ENCODE results near the gene SPTBN4.
"Not testable (repeated sequence)": the region's sequence is repeated elsewhere in the genome, so short reads cannot be mapped to it uniquely, and the experiment has no call there.

Gene SPTBN4

DNA sequence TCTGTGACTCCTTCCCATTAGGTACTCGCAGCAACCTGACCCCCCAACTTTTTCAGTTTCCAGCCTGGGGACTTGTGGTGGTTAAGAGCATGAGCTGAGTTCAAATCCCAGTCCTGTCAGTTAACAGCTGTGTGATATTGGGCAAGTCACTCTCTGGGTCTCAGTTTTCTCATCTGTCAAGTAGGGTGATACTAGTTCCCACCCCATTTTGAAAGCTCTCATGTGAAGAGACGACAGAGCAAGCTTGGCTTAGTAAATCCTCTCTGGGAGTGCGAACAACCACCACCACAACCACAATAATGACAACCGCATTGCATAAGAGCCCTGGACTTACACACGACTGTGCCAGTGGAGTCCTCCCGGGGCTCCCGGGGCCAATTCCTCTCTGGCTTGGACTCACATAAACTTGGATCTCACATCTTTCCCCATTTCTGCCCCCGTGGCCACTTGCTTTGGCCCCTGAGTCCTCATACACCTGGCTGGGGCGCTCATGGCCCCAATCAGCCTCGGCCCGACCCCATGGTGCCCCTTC lies 1.7 kb upstream of the SPTBN4 start:
- no peak for DNase-seq (ENCODE audit: low spot score)

DNA sequence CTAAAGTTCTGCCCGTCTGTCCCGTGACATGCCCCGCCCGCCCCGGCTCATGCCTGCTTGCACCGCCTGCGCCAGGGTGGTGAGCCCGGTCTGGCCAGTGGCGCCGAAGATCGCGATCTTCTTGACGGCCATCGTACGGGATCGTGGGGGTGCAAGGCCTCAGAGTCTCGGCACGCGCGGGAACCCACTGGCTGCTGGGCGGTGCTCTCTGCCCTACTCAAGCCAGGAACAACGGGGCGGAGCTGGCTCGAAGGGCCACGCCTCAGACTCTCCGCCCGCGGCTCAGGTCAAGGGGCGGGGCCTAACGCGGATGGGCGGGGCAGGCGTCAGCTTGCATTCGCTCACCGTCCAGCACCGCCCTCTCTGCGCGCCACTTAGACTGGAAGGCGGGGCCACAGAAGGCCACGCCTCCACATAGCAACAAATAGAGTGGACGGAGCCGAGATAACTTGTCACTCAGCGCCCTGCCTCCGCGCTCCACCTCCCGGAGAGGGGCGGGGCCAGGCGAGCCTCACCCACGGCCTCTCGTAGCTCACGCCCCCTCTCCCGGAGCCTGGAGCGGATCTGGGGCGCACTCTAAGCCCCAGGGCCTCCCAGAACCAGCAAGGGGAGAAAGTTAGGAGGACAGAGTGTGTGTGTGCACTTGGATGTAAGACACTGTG lies 1.1 kb upstream of the SPTBN4 start, which contains the start of gene BLVRB:
Gene BLVRB (minus strand): TSS at position 189 of the 662 bp plus-strand sequence. CDS start 57 bp downstream, at position 132.
- peak; percentile 97 for DNase-seq (ENCODE audit: low spot score)

DNA sequence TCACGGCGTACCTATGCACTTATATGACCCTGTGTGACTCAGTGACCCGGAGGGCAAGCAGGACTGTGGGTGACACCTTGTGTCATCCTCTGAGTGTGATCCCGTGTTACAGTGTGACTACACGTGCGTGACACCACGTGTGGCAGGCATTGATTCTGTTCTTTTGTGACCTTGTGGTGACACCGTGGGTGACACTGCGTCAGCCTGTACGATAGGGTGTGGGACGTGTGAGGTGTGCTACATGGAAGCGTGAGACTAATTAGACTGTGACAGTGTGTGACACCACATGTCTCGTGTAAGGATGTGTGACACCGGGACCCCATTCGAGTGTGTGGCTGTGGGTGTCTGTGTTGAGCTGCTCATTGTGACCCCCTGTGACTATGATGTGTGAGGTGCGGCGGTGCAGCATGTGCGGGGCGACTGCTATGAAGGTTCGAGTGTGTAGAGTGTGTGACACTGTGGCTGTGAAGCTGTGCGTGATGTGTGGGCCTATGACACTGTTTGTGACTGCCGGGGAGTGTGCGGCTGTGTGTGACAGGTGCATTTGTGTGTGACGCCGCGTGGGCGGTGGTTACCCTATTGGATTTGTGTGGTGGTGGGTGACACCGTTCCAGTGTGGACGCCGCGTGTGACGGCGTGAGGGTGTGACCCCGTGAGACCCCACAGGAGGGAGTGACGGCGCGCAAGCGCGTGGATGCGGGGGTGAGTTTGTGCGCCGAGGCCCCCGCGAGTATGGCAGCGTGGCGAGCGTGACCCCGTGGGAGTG lies 399 bp upstream of the SPTBN4 start:
- DNase-seq (ENCODE audit: low spot score), result peak; percentile 27

DNA sequence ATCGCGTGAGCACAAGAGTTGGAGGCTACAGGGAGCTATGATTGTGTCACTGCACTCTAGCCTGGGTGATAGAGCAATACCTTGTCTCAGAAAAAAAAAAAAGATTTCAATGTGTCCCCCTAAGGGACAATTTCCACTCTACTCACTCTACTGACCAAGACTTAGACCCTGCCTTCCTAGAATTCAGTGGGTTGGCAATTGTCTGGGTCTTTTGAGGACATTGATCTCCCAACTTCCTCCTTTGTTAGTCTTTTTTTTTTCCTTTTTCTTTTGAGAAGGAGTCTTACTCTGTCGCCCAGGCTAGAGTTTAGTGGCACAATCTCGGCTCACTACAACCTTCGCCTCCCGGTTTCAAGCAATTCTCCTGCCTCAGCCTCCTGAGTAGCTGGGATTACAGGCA lies 2.2 kb downstream of the SPTBN4 start:
- DNase-seq (ENCODE audit: low spot score), result no peak

DNA sequence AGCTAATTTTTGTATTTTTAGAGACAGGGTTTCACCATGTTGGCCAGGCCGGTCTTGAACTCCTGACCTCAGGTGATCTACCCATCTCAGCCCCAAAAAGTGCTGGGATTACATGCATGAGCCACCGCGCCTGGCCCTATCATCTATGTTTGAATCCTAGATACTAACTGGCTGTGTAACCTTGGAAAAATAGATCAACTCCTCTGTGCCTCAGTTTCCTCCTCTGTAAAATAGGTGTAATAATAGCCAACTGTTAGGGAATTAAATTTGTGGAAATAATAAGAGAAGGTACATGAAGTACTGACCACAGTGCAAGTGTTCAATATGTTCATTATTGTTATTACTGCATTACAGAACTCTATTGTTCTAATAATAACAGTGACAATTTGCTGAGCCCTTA lies 4.3 kb downstream of the SPTBN4 start:
- no peak for DNase-seq (ENCODE audit: low spot score)

DNA sequence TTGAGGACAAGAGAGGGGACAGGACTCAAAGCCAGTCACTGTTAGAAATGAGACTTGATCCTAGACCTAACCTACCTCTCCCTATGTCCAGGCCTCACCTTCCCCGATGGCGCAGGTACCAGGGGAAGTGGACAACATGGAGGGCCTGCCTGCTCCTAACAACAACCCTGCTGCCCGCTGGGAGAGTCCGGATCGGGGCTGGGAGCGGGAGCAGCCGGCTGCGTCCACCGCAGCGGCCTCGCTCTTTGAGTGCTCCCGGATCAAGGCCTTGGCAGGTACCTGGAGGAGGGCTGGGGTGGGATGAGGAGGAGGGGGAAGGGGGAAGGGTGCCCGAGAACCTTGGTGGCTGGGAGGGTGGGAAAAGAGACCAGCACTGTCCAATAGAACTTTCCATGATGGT lies 5.7 kb downstream of the SPTBN4 start:
- DNase-seq (ENCODE audit: low spot score), result no peak

DNA sequence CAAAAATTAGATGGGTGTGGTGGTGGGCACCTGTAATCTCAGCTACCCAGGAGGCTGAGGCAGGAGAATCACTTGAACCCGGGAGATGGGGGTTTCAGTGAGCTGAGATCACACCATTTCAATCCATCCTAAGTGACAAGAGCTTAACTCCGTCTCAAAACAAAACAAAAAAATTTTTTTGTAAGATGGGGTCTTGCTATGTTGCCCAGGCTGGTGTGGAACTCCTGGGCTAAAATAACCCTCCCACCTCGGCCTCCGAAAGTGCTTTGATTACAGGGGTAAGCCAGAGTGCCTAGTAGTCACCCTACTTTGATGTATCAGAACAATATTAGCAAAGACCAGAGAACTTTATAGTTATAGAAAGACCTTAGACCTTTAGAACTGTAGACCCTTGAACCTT lies 7.9 kb downstream of the SPTBN4 start:
- no peak for DNase-seq (ENCODE audit: low spot score)

DNA sequence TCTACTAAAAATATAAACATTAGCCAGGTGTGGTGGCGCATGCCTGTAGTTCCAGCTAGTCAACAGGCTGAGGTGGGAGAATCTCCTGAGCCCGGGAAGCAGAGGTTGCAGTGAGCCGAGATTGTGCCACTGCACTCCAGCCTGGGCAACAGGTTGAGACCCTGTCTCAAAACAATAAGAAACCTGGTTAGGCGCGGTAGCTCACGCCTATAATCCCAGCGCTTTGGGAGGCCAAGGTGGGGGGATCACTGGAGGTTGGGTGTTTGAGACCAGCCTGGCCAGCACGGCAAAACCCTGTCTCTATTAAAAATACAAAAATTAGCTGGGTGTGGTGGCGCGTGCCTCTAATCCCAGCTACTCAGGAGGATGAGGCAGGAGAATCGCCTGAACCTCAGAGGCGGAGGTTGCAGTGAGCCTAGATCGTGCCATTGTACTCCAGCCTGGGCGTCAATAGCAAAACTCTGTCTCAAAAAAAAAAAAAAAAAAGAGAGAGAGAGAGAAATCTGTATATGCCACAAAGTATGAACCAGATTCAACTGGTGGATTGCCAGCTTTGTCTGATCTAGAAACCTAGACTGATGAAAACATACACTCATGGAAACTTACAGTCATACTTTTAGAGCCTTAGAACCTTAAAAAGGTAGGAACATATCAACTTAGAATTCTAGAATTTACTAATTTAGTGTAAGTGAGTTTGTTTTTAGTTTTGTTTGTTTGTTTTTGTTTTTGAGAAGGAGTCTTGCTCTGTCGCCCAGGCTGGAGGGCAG lies 9.3 kb downstream of the SPTBN4 start:
- not testable (repeated sequence) for DNase-seq (ENCODE audit: low spot score)

DNA sequence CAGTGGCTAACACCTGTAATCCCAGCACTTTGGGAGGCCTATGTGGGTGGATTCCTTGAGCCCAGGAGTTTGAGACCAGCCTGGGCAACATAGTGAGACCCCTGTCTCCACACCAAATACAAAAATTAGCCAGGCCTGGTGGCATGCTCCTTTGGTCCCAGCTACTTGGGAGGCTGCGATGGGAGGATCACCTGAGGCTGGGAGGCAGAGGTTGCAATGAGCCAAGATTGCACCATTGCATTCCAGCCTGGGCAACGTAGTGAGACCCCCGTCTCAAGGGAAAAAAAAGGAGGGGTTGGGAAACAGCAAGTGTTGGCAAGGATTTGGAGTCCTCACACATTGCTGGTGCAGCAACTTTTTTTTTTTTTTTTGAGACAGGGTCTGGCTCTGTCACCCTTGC lies 19.2 kb downstream of the SPTBN4 start:
- DNase-seq (ENCODE audit: low spot score), result no peak

DNA sequence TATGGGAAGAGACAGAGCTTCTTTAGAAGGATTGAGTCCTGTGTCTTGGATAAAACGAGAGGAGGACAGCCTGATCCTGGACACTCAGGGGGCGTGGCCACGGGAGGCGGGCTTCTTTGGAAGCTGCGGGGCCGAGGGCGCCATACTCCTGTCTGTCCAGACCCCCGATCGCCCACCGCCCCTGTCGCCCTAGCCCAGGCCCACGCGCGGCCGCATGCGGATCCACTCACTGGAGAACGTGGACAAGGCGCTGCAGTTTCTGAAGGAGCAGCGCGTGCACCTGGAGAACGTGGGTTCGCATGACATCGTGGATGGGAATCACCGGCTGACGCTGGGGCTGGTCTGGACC lies 23.1 kb downstream of the SPTBN4 start:
- no peak for DNase-seq (ENCODE audit: low spot score)

DNA sequence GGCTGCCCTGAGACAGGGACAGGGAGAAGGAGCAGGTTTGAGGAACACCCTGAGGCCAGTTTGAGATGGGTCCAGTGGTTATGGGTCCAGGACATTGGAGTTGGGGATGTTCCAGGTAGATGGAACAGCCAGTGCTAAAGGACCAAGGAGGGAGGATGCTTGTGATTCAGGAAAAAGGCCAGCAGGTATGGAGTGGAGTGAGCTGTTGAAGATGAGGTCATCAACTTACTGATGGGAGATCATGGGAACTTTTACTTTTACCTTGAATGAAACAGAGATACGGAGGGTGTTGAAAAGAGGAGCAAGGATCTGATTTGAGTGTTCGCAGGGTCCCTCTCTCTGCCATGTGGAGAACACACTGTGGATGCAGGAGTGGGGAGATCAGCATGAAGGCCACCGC lies 25.5 kb downstream of the SPTBN4 start:
- DNase-seq (ENCODE audit: low spot score), result no peak

DNA sequence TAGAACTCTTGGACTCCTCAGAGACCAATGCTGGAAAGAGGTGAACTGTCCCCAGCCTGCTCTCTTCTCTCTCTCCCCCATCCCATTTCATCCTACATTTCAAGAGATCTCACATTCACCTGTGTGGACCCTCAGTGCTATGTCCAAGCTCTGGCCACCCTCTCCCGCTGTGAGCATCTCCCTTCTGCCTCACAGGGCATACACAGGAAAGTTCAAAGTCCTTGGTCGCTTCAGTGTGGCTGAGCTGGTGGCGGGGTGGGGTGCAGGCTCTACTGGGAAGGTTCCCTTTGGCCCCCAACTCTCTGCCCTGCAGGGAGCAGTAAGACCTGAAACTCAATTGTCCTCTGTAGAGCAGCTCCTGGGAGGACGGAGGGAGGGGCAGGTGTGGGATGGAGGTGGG lies 27.0 kb downstream of the SPTBN4 start:
- DNase-seq (ENCODE audit: low spot score), result no peak

DNA sequence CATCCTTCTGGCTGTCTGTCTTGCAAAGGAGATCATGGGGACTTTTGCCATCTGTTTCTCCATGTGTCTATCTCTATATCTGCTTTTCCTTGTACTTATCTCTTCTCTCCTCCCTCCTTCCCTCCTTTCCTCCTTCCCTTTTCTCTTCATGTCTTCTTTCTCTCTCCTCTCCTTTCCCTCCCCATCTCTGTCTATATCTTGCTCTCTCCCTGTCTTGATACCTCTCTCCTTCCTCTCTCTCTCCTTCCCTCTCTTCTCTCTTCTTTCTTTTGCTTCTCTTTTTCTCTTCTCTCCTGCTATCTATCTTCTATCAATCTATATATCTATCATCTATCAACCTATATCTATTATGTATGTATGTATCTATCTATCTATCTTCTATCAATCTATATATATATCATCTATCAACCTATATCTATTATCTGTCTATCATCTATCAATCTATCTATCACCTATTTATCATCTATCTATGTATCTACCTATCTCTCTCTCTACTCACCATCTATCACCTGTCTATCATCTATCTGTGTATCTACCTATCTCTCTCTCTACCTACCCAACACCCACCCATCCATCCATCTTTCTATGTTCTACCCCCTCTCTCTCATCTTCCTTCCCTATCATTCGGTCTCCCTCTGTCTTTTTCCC lies 27.5 kb downstream of the SPTBN4 start:
- no peak for DNase-seq (ENCODE audit: low spot score)

DNA sequence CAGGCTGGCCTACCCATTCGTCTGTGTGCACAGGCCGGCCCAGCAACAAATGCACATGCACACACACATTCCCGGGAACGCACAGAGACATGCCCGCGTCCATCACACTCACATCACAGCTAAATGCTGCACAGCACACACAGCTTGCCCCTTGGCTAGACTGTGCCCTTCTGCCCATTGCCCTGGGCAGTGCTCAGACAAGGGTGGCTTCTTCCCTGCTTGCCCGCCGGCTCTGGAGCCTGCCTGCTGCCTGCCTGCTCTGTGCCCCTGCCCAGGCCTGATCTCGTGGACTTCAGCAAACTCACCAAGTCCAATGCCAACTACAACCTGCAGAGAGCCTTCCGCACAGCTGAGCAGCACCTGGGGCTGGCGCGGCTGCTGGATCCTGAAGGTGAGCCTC lies 30.4 kb downstream of the SPTBN4 start:
- DNase-seq (ENCODE audit: low spot score), result no peak

DNA sequence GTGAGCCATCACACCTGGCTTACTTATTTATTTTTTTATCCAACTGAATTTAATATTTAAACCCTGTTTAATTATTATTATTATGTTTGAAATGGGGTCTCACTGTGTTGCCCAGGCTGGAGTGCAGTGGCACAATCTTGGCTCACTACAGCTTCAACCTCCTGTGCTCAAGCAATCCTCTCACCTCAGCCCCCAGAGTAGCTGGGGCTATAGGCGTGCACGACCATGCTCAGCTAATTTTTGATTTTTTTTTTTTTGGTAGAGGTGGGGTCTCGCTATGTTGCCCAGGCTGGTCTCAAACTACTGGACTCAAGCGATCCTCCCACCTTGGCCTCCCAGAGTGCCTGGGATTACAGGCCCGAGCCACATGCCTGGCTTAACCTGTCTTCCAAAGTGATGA lies 32.5 kb downstream of the SPTBN4 start:
- DNase-seq (ENCODE audit: low spot score), result no peak

DNA sequence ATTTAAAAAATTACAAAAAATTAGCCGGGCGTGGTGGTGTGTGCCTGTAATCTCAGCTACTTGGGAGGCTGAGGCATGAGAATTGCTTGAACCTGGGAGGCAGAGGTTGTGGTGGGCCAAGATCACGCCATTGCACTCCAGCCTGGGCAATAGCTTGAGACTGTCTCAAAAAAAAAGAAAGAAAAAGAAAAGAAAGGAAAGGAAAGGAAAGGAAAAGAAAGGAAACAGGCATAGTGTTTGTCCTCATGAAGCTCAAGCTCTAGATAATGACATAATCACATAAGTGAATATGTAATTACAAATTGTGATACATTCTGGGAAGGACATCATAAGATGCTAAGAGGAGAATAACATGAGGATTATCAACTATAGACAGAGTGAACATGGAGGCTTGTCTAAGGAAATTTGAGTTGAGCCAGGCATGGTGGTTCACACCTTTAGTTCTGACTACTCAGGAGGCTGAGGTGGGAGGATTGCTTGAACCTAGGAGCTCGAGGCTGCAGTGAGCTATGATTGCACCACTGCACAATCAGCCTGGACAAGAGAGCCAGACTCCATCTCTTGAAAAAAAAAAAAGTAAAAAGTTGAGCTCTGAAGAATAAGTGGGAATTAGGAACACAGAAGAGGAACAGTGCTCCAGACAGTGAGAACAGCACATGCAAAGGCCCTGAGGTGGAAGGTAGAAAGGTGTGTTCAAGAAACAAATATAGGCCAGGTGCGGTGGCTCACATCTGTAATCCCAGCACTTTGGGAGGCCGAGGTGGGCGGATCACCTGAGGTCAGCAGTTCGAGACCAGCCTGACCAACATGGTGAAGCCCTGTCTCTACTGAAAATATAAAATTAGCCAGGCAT lies 34.1 kb downstream of the SPTBN4 start:
- not testable (repeated sequence) for DNase-seq (ENCODE audit: low spot score)

DNA sequence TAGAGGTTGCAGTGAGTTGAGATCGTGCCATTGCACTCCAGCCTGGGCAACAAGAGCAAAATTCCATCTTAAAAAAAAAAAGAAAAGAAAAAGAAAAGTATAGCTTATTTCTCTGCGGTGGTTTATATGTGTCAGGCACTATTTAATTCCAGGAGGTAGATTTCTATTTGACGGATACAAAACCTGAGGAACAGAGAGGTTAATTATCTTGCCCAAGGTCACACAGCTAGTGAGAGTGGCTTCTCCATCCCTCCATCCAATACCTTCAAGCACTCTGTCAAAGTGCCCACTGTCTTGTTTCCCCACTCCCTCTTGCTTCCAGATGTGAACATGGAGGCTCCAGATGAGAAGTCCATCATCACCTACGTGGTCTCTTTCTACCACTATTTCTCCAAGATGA lies 34.8 kb downstream of the SPTBN4 start:
- DNase-seq (ENCODE audit: low spot score), result no peak

DNA sequence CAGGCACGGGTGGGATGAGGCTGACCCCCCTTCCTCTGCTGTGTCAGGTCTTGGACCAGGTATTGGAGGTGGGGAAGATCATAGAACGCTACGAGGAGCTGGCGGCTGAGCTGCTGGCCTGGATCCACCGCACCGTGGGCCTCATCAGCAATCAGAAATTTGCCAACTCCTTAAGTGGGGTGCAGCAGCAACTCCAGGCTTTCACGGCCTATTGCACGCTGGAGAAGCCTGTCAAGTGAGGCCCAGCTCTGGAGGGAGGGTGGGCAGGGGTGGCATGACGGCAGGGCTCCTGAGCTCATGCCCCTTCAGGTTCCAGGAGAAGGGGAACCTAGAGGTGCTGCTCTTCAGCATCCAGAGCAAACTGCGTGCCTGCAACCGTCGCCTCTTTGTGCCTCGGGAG lies 35.3 kb downstream of the SPTBN4 start:
- no peak for DNase-seq (ENCODE audit: low spot score)

DNA sequence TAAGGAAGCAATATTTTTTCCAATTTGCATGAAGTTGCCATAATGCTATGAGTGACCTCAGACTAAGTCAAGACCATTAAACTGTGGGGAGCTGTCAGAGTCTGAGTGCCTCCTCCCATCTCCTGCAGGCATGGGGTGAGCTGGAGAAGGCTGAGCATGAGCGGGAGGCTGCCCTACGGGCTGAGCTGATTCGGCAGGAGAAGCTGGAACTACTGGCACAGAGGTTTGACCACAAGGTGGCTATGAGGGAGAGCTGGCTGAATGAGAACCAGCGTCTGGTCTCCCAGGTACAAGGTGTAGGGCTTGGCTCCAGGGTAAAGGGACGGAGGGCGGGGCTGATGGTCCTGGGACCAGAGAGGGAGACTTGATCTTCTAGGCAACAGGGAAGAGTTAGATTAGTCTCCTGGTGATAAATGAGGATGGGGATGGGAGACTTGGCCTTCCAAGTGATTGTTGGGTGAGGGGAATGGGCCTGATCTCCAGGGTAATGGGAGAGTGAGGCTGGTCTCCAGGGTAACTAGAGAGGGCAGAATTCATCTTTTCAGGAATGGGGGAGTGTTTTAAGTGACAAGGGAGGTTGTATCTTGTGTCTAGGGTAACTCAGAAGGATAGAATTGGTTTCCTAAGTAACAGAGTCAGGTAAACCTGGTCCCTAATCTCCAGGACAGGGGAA lies 36.0 kb downstream of the SPTBN4 start:
- DNase-seq (ENCODE audit: low spot score), result no peak

DNA sequence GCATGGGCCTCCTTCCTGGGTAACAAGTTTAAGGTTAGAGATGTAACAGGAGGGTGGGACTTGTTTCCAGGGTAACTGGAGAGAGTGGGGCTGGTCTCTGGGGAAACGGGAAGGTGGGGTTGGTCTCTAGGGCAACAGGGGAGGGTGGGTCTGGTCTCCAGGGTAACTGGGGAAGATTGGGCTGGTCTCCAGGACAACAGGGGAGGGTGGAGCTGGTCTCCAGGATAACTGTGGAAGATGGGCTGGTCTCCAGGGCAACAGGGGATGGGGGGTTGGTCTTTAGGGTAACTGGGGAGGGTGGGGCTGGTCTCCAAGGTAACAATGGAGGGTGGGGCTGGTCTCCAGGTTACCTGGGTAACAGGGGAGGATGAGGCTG lies 36.5 kb downstream of the SPTBN4 start:
- no peak for DNase-seq (ENCODE audit: low spot score)

DNA sequence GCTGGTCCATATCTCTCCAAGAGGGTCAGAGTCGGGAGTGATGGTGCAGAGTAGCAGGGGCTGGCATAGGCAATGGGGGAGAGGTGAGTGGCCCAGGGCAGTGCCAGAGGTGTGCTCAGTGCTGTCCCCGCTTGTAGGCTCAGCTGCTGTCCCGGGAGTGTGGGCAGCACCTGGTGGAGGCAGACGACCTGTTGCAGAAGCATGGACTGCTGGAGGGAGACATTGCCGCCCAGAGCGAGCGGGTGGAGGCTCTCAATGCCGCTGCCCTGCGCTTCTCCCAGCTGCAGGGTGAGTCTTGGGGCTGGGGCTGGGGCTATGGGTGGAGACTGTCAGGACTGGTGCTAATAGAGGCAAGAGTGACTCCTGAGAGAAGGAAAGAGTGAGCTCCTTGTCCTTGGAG lies 39.3 kb downstream of the SPTBN4 start:
- DNase-seq (ENCODE audit: low spot score), result no peak

All from D341Med (cell line).